K562 (cell line): Measurements from ENCODE around the gene DCUN1D3. TPM values are rescaled to one million over a fixed set of nuclear protein-coding genes. Genes with fewer than 3 reads are reported as not detected.

Experiments used
- BCLAF1 ChIP-seq, 2 experiments: fragments of 450-650 bp in 1 of 2; IDR thresholded peaks; 2 replicates each; pipeline ENCODE4 v1.6.1; 2011 to 2017; ENCODE audit warnings: low read depth in 2 of 2, antibody characterized with exemption in 1 of 2, borderline replicate concordance in 1 of 2, low read length in 1 of 2, mild to moderate bottlenecking in 1 of 2, mixed read lengths in 1 of 2; ENCODE audit not compliant: control insufficient read depth in 1 of 2
- CTCFL ChIP-seq: IDR thresholded peaks from 2 replicates; pipeline ENCODE4 v1.6.1; 2011; ENCODE audit warnings: borderline replicate concordance, low read depth, mild to moderate bottlenecking, moderate library complexity, low read length; ENCODE audit not compliant: insufficient read depth, poor library complexity, severe bottlenecking
- EGR1 ChIP-seq: fragments of 450-650 bp; conservative IDR thresholded peaks from 2 replicates; pipeline ENCODE4 v1.6.1; 2017; ENCODE audit warnings: mild to moderate bottlenecking
- GABPB1 ChIP-seq: sonication (generic); formaldehyde crosslinking; IDR thresholded peaks from 2 replicates; pipeline ENCODE4 v1.8.0; 2022; ENCODE audit warnings: mild to moderate bottlenecking, missing genetic modification reagents
- IRF2 ChIP-seq: sonication (generic); formaldehyde crosslinking; IDR thresholded peaks from 2 replicates; pipeline ENCODE4 v1.8.1; 2022; ENCODE audit warnings: mild to moderate bottlenecking, missing genetic modification reagents
- SOX6 ChIP-seq: fragments of 450-650 bp; IDR thresholded peaks from 2 replicates; pipeline ENCODE4 v1.6.1; 2014; ENCODE audit warnings: mild to moderate bottlenecking
- THAP7 ChIP-seq: fragments of 250-450 bp; sonication (Bioruptor Pico); IDR thresholded peaks from 2 replicates; pipeline ENCODE4 v1.5.0; 2021
- THRAP3 ChIP-seq: fragments of 450-650 bp; IDR thresholded peaks from 2 replicates; pipeline ENCODE4 v1.6.1; 2016; ENCODE audit warnings: mild to moderate bottlenecking, inconsistent platforms, borderline replicate concordance
- ZBTB40 ChIP-seq, 2 experiments: fragments of 450-650 bp in 1 of 2; sonication (generic) in 1 of 2; formaldehyde crosslinking in 1 of 2; IDR thresholded peaks; 2 replicates each; pipeline versions ENCODE4 v1.7.1 to v1.9.0; 2016 to 2022; ENCODE audit warnings: inconsistent platforms in 1 of 2, mild to moderate bottlenecking in 1 of 2, missing genetic modification reagents in 1 of 2
- polyA plus RNA-seq, 8 experiments: library from polyadenylated mRNA; depleted of rRNA in 4 of 8; stranded (reverse) in 5 of 8; unstranded in 3 of 8; fragments of >200 nt; fragmentation: Nextera tagmentation in 2 of 8; fragmentation: Illumina TruSeq in 1 of 8; extraction: Ambion mirVana in 2 of 8; extraction: Trizol in 1 of 8; gene quantifications; 2 replicates each; pipeline versions ENCODE4 v1.2.1 to v1.2.3, GENCODE V29; 2011 to 2014; ENCODE audit warnings: inconsistent platforms in 1 of 8, missing spikeins in 1 of 8
- total RNA-seq, 7 experiments: library from RNA; depleted of rRNA in 6 of 7; stranded (reverse); fragments of >200 nt in 6 of 7; fragmentation: Illumina TruSeq in 2 of 7; extraction: Trizol in 2 of 7; gene quantifications; 2 replicates each; pipeline versions ENCODE4 v1.2.1 to v1.2.3, GENCODE V29; 2011 to 2021; ENCODE audit warnings: low replicate concordance in 1 of 7

DCUN1D3 gene
- total and polyA plus RNA-seq, 9 of the 15 experiments (the other 6 are each of a cell fraction or from before 2014, with no cell fraction given), result 1.0 to 4.7 (median 2.2) TPM

GRCh38 chr16:20918486-20919239, 18.5 kb upstream of the DCUN1D3 start (continued):
- TF ChIP-seq CTCFL, result no peak
- no peak for TF ChIP-seq THRAP3
- no peak for TF ChIP-seq THAP7 (CRISPR knock-in tag)
- TF ChIP-seq IRF2 (CRISPR knock-in tag), result no peak
- peak; percentile 83 for TF ChIP-seq SOX6
- TF ChIP-seq EGR1, result peak; percentile 97
- no peak for TF ChIP-seq GABPB1 (CRISPR knock-in tag)
- no peak for TF ChIP-seq ZBTB40 (IDR thresholded peaks at IDR 0.05)
- TF ChIP-seq ZBTB40 (CRISPR knock-in tag; IDR thresholded peaks at IDR 0.05), result no peak
- TF ChIP-seq BCLAF1 (IDR thresholded peaks at IDR 0.05; ENCODE audit: borderline replicate concordance in 1 of 2, control insufficient read depth in 1 of 2, low read depth in 2 of 2, low read length in 1 of 2), result no peak
